GM23248 (cell line): ENCODE results near the gene ATP2C1.

ENCODE experiments used
- EZH2 ChIP-seq: fragments of 200-600 bp; sonication (generic); IDR thresholded peaks from 2 replicates; pipeline ENCODE4 v1.6.1; 2018; ENCODE audit warnings: antibody characterized with exemption, mild to moderate bottlenecking; ENCODE audit not compliant: insufficient read depth, poor library complexity, severe bottlenecking
- EZH2phosphoT487 ChIP-seq: fragments of 200-600 bp; sonication (generic); IDR thresholded peaks from 2 replicates; pipeline ENCODE4 v1.6.1; 2018; ENCODE audit warnings: antibody characterized with exemption, moderate library complexity, mild to moderate bottlenecking, low read depth; ENCODE audit not compliant: insufficient read depth

DNA sequence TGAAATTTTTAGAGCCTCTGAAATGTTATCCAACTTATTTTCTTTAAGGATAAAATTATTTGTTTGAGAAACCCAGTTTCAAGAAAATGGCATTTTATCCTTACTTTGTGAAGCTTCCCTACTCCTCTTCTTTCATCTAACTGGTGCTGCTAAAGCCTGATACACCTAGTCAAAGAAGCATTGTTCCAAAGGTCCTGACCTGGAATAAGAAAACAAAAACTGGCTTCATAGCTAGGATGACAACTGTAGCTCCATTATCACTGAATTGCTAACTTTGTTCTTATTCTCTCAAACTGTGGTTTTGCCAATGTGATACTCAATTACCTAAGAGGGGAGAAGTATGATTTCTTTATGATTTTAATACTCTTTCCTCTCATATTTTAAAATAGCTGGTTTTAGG lies 27.6 kb upstream of the ATP2C1 start:
- no peak for TF ChIP-seq EZH2phosphoT487
- no peak for TF ChIP-seq EZH2
